Right atrium auricular region (tissue), 2 donors: Measurements from ENCODE around the gene ZBTB22. TPM values are rescaled to one million over a fixed set of nuclear protein-coding genes. Genes with fewer than 3 reads are reported as not detected.
A peak's percentile ranks its signal among the peaks of the same experiment; 100 is the strongest.

Experiments
- DNase-seq: peaks from one replicate; pipeline ENCODE4 v3.0.0-alpha.2; 2019; ENCODE audit warnings: low spot score
- H3K27ac ChIP-seq, 2 donors: fragments of 200-600 bp; sonication (generic); 1 replicate in 1 of 2; 2 replicates in 1 of 2; pipeline ENCODE4 v1.5.1; 2016 to 2019
- H3K27me3 ChIP-seq, 2 donors: fragments of 200-600 bp; sonication (generic); one replicate each; pipeline versions ENCODE4 v1.5.1 to v1.6.0; 2017 to 2019
- H3K36me3 ChIP-seq: fragments of 200-600 bp; sonication (generic); one replicate; pipeline ENCODE4 v1.5.1; 2016
- H3K4me1 ChIP-seq, 2 donors: fragments of 200-600 bp; sonication (generic); one replicate each; pipeline versions ENCODE4 v1.5.1 to v1.6.0; 2017 to 2019
- H3K4me3 ChIP-seq, 2 donors: fragments of 200-600 bp; sonication (generic); 1 replicate in 1 of 2; 2 replicates in 1 of 2; pipeline ENCODE4 v1.5.1; 2017 to 2019; ENCODE audit warnings: mild to moderate bottlenecking in 1 of 2, moderate library complexity in 1 of 2
- H3K9me3 ChIP-seq, 2 donors: fragments of 200-600 bp; sonication (generic); one replicate each; pipeline ENCODE4 v1.5.1; 2019
- CTCF ChIP-seq, 2 donors: fragments of 200-600 bp; sonication (generic); IDR thresholded peaks; one replicate each; pipeline ENCODE4 v1.5.1; 2019; ENCODE audit warnings: antibody characterized with exemption in 2 of 2
- microRNA-seq, 2 donors: library from miRNA; unstranded; fragments of <30 nt; microRNA quantifications; one replicate each; pipeline ENCODE4, GENCODE V29; 2016 to 2017; ENCODE audit warnings: borderline number of aligned reads in 2 of 2, borderline replicate concordance in 1 of 2
- total RNA-seq, 2 donors: library from RNA; depleted of rRNA; stranded (reverse); fragments of >200 nt; gene quantifications; one replicate each; pipeline ENCODE4 v1.1.0, GENCODE V29; 2016

The ZBTB22 gene
- total RNA-seq, 2 donors from 2014 or later = 11.9 to 18.9 TPM

- Histone ChIP-seq H3K9me3 (no peaks in the 10 kb centered on the region), H3K36me3 (peaks cover 57% of the 10 kb centered on the region), H3K4me3 (peak within 1 kb of the TSS; percentile 66 to 74), H3K4me1 (peaks cover 0 to 47% of the 10 kb centered on the region in 2 donors), H3K27me3 (no peaks in the 10 kb centered on the region), H3K27ac (peak within 1 kb of the TSS; percentile 86 to 87)
- DNase-seq = peak; percentile 99
- TF ChIP-seq CTCF (IDR thresholded peaks at IDR 0.05) = no peak
These were observed 45.9 kb downstream of the ZBTB22 start, which contains the start of the genes RPS18 and VPS52 for GRCh38 chr6:33271468-33272274. RPS18 (plus strand) TSS chr6:33272075; CDS start chr6:33272120, 45 bp downstream. VPS52 (minus strand) TSS chr6:33271876; CDS start chr6:33271675, 201 bp downstream.

- TF ChIP-seq CTCF (IDR thresholded peaks at IDR 0.05) = no peak
- Histone ChIP-seq H3K4me1 (peaks cover 0 to 42% of the 10 kb centered on the region in 2 donors), H3K9me3 (no peaks in the 10 kb centered on the region), H3K27ac (peak overlapping the region; percentile 86 to 87), H3K36me3 (peaks cover 57% of the 10 kb centered on the region), H3K4me3 (peak overlapping the region; percentile 66 to 74), H3K27me3 (no peaks in the 10 kb centered on the region)
- no peak for DNase-seq
These were observed 46.5 kb downstream of the ZBTB22 start for GRCh38 chr6:33271117-33271467.

Small RNAs within 50 kb of the gene (microRNA-seq; reads per million reads assigned to microRNA genes)
- gene MIR6834 (0 to 0.71 reads per million in 2 donors), gene MIR6873 (0 reads per million in 2 donors)

Other genes with a start within 250 kb of the ZBTB22 start
- 10 to 100 TPM; 13.1 to 60.5 TPM for gene HLA-DPA1, start 244.1 kb downstream of the ZBTB22 start, total RNA-seq
- gene HLA-DPB1, start 241.8 kb downstream of the ZBTB22 start, total RNA-seq = 10 to 100 TPM; 22.0 to 76.7 TPM
- 1 to 10 TPM in 1 of 2 donors, under 1 TPM in 1; 0.63 to 1.5 TPM for gene COL11A2, start 125.3 kb downstream of the ZBTB22 start, total RNA-seq
- 10 to 100 TPM; 17.1 to 17.4 TPM for gene RXRB, start 117.1 kb downstream of the ZBTB22 start, total RNA-seq
- 10 to 100 TPM; 67.0 to 70.0 TPM for gene SLC39A7, start 116.9 kb downstream of the ZBTB22 start, total RNA-seq
- gene HSD17B8, start 113.1 kb downstream of the ZBTB22 start, total RNA-seq = 10 to 100 TPM; 10.3 to 31.4 TPM
- 10 to 100 TPM in 1 of 2 donors, 1 to 10 TPM in 1; 7.5 to 13.9 TPM for gene RING1, start 109.2 kb downstream of the ZBTB22 start, total RNA-seq
- gene VPS52, start 45.9 kb downstream of the ZBTB22 start, total RNA-seq = 10 to 100 TPM; 19.0 to 31.7 TPM
- gene RPS18, start 45.7 kb downstream of the ZBTB22 start, total RNA-seq = 1,000 to 10,000 TPM; 1,188 to 1,719 TPM
- gene B3GALT4, start 40.6 kb downstream of the ZBTB22 start, total RNA-seq = 10 to 100 TPM in 1 of 2 donors, 1 to 10 TPM in 1; 9.4 to 12.1 TPM
- 10 to 100 TPM; 22.5 to 30.9 TPM for gene WDR46, start 28.5 kb downstream of the ZBTB22 start, total RNA-seq
- 10 to 100 TPM; 23.4 to 29.5 TPM for gene PFDN6, start 28.1 kb downstream of the ZBTB22 start, total RNA-seq
- 10 to 100 TPM; 23.0 to 36.9 TPM for gene RGL2, start 18.8 kb downstream of the ZBTB22 start, total RNA-seq
- 100 to 1,000 TPM in 1 of 2 donors, 10 to 100 TPM in 1; 80.0 to 103 TPM for gene TAPBP, start 3.7 kb downstream of the ZBTB22 start, total RNA-seq
- gene DAXX, start 5.2 kb upstream of the ZBTB22 start, total RNA-seq = 10 to 100 TPM; 22.6 to 31.8 TPM
- gene KIFC1, start 74.1 kb upstream of the ZBTB22 start, total RNA-seq = 1 to 10 TPM in 1 of 2 donors, under 1 TPM in 1; 0.59 to 1.6 TPM
- gene PHF1, start 93.3 kb upstream of the ZBTB22 start, total RNA-seq = 10 to 100 TPM; 51.8 to 69.8 TPM
- gene CUTA, start 100.4 kb upstream of the ZBTB22 start, total RNA-seq = 100 to 1,000 TPM; 118 to 119 TPM
- gene SYNGAP1, start 102.3 kb upstream of the ZBTB22 start, total RNA-seq = 10 to 100 TPM in 1 of 2 donors, 1 to 10 TPM in 1; 3.6 to 10.1 TPM
- gene ZBTB9, start 136.8 kb upstream of the ZBTB22 start, total RNA-seq = 1 to 10 TPM; 1.3 to 4.1 TPM